Measurements from ENCODE around the gene NLRP1.

The NLRP1 gene

GRCh38 chr17:5584383-5585286 lies at the start of gene NLRP1:
NLRP1 (minus strand) TSS chr17:5584509; CDS start chr17:5583957, 552 bp downstream.
- DNase-seq (ENCODE audit: low read depth, low spot score) = peak; percentile 77

- peak; percentile 16 for DNase-seq (ENCODE audit: low read depth, low spot score)
Observed at GRCh38 chr17:5631958-5632590, 47.8 kb upstream of the NLRP1 start.

GRCh38 chr17:5630434-5630833 lies 46.1 kb upstream of the NLRP1 start:
- DNase-seq (ENCODE audit: low read depth, low spot score) = no peak

- DNase-seq (ENCODE audit: low read depth, low spot score) = no peak
Observed at GRCh38 chr17:5629128-5629527, 44.8 kb upstream of the NLRP1 start.

GRCh38 chr17:5628262-5628661 lies 44.0 kb upstream of the NLRP1 start:
- no peak for DNase-seq (ENCODE audit: low read depth, low spot score)

GRCh38 chr17:5624211-5624610 lies 39.9 kb upstream of the NLRP1 start:
- DNase-seq (ENCODE audit: low read depth, low spot score) = no peak

GRCh38 chr17:5621729-5622128 lies 37.4 kb upstream of the NLRP1 start:
- no peak for DNase-seq (ENCODE audit: low read depth, low spot score)

- no peak for DNase-seq (ENCODE audit: low read depth, low spot score)
Observed at GRCh38 chr17:5621026-5621425, 36.7 kb upstream of the NLRP1 start.

- no peak for DNase-seq (ENCODE audit: low read depth, low spot score)
Observed at GRCh38 chr17:5619088-5619740, 34.9 kb upstream of the NLRP1 start.

GRCh38 chr17:5618476-5618875 lies 34.2 kb upstream of the NLRP1 start:
- DNase-seq (ENCODE audit: low read depth, low spot score) = no peak

GRCh38 chr17:5615476-5615875 lies 31.2 kb upstream of the NLRP1 start:
- DNase-seq (ENCODE audit: low read depth, low spot score) = no peak

GRCh38 chr17:5610956-5611355 lies 26.6 kb upstream of the NLRP1 start:
- no peak for DNase-seq (ENCODE audit: low read depth, low spot score)

GRCh38 chr17:5608399-5609112 lies 24.2 kb upstream of the NLRP1 start:
- no peak for DNase-seq (ENCODE audit: low read depth, low spot score)

- DNase-seq (ENCODE audit: low read depth, low spot score) = no peak
Observed at GRCh38 chr17:5607946-5608345, 23.6 kb upstream of the NLRP1 start.

GRCh38 chr17:5605452-5605851 lies 21.1 kb upstream of the NLRP1 start:
- no peak for DNase-seq (ENCODE audit: low read depth, low spot score)

GRCh38 chr17:5600041-5600440 lies 15.7 kb upstream of the NLRP1 start:
- DNase-seq (ENCODE audit: low read depth, low spot score) = no peak

- no peak for DNase-seq (ENCODE audit: low read depth, low spot score)
Observed at GRCh38 chr17:5598457-5598856, 14.1 kb upstream of the NLRP1 start.

GRCh38 chr17:5596421-5596820 lies 12.1 kb upstream of the NLRP1 start:
- DNase-seq (ENCODE audit: low read depth, low spot score) = no peak

- DNase-seq (ENCODE audit: low read depth, low spot score) = no peak
Observed at GRCh38 chr17:5595831-5596230, 11.5 kb upstream of the NLRP1 start.

- peak; percentile 65 for DNase-seq (ENCODE audit: low read depth, low spot score)
Observed at GRCh38 chr17:5592382-5592781, 8.1 kb upstream of the NLRP1 start.

GRCh38 chr17:5591966-5592365 lies 7.7 kb upstream of the NLRP1 start:
- no peak for DNase-seq (ENCODE audit: low read depth, low spot score)

- DNase-seq (ENCODE audit: low read depth, low spot score) = no peak
Observed at GRCh38 chr17:5588584-5588983, 4.3 kb upstream of the NLRP1 start.

Data from astrocyte of the hippocampus (primary cell).